Measurements from ENCODE around the gene CDH3. TPM values are rescaled to one million over a fixed set of nuclear protein-coding genes. Genes with fewer than 3 reads are reported as not detected.

CDH3 gene
- total and polyA plus RNA-seq, 8 donors: 0.30 to 5.2 (median 1.2) TPM

GRCh38 chr16:68749432-68749831 is 104.3 kb downstream of the CDH3 start:
- Histone ChIP-seq H3K4me3 (no peak overlapping the region), H3K9me3 (no peaks in the 10 kb centered on the region), H3K36me3 (no peaks in the 10 kb centered on the region), H3K27me3 (no peaks in the 10 kb centered on the region), H3K27ac (peak overlapping the region in 2 of 4 donors; percentile 16 to 54), H3K4me1 (peaks cover 39 to 51% (median 41%) of the 10 kb centered on the region in 3 donors)
- no peak for DNase-seq
- TF ChIP-seq CTCF (IDR thresholded peaks at IDR 0.05): no peak
- FAIRE-seq: no peak
- intact Hi-C loops (cut with DNase I): no loop called here
- ATAC-seq: peak in 1 of 4 donors; percentile 9
- WGBS, 2 donors: 60 to 62% methylated on average over 3 of the region's 3 CpGs

Other genes starting within 250 kb of the CDH3 start
- 1 to 10 TPM in 5 of 6 donors, under 1 TPM in 1; 0.83 to 5.5 (median 1.9) TPM for gene SMPD3, start 196.8 kb upstream of the CDH3 start, total RNA-seq
- gene SMPD3, start 196.8 kb upstream of the CDH3 start, polyA plus RNA-seq: 1 to 10 TPM; 2.8 to 3.3 TPM
- 10 to 100 TPM in 2 of 6 donors, 1 to 10 TPM in 4; 8.2 to 15.3 (median 9.5) TPM for gene ZFP90, start 106.0 kb upstream of the CDH3 start, total RNA-seq
- gene ZFP90, start 106.0 kb upstream of the CDH3 start, polyA plus RNA-seq: 1 to 10 TPM; 5.4 to 9.2 TPM
- gene CDH1, start 92.0 kb downstream of the CDH3 start, total RNA-seq: 100 to 1,000 TPM; 119 to 258 (median 162) TPM
- 10 to 100 TPM; 52.8 to 78.8 TPM for gene CDH1, start 92.0 kb downstream of the CDH3 start, polyA plus RNA-seq
- gene TANGO6, start 198.2 kb downstream of the CDH3 start, total RNA-seq: 1 to 10 TPM; 6.1 to 9.3 (median 6.6) TPM
- gene TANGO6, start 198.2 kb downstream of the CDH3 start, polyA plus RNA-seq: 1 to 10 TPM; 2.6 to 4.2 TPM